Activated gamma-delta T cell treated with anti-CD3 and anti-CD28 coated beads, Interleukin-2, amount 50 U/mL, for 16 hours (primary cell): ENCODE results near the gene HSPA9.

Experiments
- DNase-seq: peaks from one replicate; pipeline ENCODE4 v3.0.0-alpha.2; 2020; ENCODE audit warnings: low read depth

Gene HSPA9

GRCh38 chr5:138560971-138561370, 14.2 kb downstream of the HSPA9 start:
- no peak for DNase-seq

GRCh38 chr5:138559937-138560336, 15.3 kb downstream of the HSPA9 start:
- no peak for DNase-seq

- no peak for DNase-seq
Measured at GRCh38 chr5:138557677-138558076, 17.5 kb downstream of the HSPA9 start.

GRCh38 chr5:138554143-138554542, 21.1 kb downstream of the HSPA9 start:
- DNase-seq = no peak

- no peak for DNase-seq
Measured at GRCh38 chr5:138553437-138554095, 21.6 kb downstream of the HSPA9 start.

- no peak for DNase-seq
Measured at GRCh38 chr5:138552657-138553056, 22.5 kb downstream of the HSPA9 start.

- DNase-seq = no peak
Measured at GRCh38 chr5:138549414-138549813, 25.8 kb downstream of the HSPA9 start.

GRCh38 chr5:138545919-138546562, 29.2 kb downstream of the HSPA9 start:
- DNase-seq = no peak

- DNase-seq = no peak
Measured at GRCh38 chr5:138544181-138545134, 30.7 kb downstream of the HSPA9 start.

- DNase-seq = no peak
Measured at GRCh38 chr5:138543730-138544104, 31.5 kb downstream of the HSPA9 start.

GRCh38 chr5:138542956-138543729, 32.1 kb downstream of the HSPA9 start, which contains the start of gene ETF1:
ETF1 (minus strand) TSS chr5:138543236; CDS start chr5:138542918, 318 bp downstream.
- peak; percentile 99 for DNase-seq

- DNase-seq = no peak
Measured at GRCh38 chr5:138542180-138542955, 32.8 kb downstream of the HSPA9 start.

- no peak for DNase-seq
Measured at GRCh38 chr5:138541511-138542179, 33.6 kb downstream of the HSPA9 start.

- no peak for DNase-seq
Measured at GRCh38 chr5:138539791-138540190, 35.4 kb downstream of the HSPA9 start.

GRCh38 chr5:138538943-138539627, 36.1 kb downstream of the HSPA9 start:
- no peak for DNase-seq

- no peak for DNase-seq
Measured at GRCh38 chr5:138536665-138537315, 38.4 kb downstream of the HSPA9 start.

- DNase-seq = no peak
Measured at GRCh38 chr5:138536215-138536614, 39.0 kb downstream of the HSPA9 start.

- no peak for DNase-seq
Measured at GRCh38 chr5:138533973-138534941, 40.9 kb downstream of the HSPA9 start.
